B cell (primary cell): ENCODE measurements around the gene SPCS1.

Experiments
- EZH2 ChIP-seq: IDR thresholded peaks from 2 replicates; pipeline ENCODE4 v1.6.1; 2012; ENCODE audit warnings: borderline replicate concordance, low read depth, mild to moderate bottlenecking, moderate library complexity, low read length; ENCODE audit not compliant: insufficient read depth, poor library complexity, severe bottlenecking
- TF ChIP-seq, protein P1 (sequence below): fragments of 200-600 bp; IDR thresholded peaks from one replicate; pipeline ENCODE4 v1.8.0; 2022; ENCODE audit warnings: antibody characterized with exemption, mild to moderate bottlenecking

DNA sequence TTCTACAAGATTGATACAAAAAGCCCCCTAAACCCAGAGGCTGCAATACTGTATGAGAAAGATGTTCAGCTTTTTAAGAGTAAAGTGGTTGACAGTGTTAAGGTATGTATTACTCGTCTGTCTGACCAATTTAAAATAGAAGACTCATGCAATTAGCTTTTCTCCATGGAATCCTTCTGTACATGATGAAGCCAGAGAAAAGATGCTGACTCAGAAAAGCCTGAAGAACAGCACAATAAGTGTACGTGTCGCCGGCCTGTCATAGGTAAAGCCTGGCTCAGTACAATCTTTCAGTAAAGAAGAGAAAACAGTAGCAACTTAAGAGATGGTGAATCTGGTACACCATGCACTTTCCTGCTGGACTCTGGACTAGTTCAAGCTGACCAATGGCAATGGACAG lies 48.5 kb downstream of the SPCS1 start:
- TF ChIP-seq, protein P1, sequence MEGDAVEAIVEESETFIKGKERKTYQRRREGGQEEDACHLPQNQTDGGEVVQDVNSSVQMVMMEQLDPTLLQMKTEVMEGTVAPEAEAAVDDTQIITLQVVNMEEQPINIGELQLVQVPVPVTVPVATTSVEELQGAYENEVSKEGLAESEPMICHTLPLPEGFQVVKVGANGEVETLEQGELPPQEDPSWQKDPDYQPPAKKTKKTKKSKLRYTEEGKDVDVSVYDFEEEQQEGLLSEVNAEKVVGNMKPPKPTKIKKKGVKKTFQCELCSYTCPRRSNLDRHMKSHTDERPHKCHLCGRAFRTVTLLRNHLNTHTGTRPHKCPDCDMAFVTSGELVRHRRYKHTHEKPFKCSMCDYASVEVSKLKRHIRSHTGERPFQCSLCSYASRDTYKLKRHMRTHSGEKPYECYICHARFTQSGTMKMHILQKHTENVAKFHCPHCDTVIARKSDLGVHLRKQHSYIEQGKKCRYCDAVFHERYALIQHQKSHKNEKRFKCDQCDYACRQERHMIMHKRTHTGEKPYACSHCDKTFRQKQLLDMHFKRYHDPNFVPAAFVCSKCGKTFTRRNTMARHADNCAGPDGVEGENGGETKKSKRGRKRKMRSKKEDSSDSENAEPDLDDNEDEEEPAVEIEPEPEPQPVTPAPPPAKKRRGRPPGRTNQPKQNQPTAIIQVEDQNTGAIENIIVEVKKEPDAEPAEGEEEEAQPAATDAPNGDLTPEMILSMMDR, result no peak
- TF ChIP-seq EZH2, result no peak
